ENCODE measurements around the gene GLCCI1.

Gene GLCCI1

DNA sequence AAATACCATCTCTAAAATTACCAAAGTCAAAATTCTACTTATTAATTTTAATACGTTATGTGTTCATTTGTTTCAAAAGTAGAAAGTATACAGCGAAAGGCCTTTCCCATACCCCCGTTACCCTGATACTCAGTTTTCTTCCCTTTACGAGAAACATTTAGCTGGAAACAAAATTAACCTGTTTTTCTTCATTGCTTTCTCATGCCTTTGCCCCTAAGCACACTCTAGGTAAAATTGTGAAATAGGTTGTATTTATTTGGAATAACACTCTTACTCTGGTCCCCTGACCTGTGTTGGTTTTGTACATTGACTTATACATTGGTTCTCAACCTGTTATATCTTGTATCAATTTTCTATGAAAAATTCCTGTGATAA is 47.1 kb downstream of the GLCCI1 start:
- TF ChIP-seq, protein P1, sequence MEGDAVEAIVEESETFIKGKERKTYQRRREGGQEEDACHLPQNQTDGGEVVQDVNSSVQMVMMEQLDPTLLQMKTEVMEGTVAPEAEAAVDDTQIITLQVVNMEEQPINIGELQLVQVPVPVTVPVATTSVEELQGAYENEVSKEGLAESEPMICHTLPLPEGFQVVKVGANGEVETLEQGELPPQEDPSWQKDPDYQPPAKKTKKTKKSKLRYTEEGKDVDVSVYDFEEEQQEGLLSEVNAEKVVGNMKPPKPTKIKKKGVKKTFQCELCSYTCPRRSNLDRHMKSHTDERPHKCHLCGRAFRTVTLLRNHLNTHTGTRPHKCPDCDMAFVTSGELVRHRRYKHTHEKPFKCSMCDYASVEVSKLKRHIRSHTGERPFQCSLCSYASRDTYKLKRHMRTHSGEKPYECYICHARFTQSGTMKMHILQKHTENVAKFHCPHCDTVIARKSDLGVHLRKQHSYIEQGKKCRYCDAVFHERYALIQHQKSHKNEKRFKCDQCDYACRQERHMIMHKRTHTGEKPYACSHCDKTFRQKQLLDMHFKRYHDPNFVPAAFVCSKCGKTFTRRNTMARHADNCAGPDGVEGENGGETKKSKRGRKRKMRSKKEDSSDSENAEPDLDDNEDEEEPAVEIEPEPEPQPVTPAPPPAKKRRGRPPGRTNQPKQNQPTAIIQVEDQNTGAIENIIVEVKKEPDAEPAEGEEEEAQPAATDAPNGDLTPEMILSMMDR (IDR thresholded peaks at IDR 0.05; ENCODE audit: low read depth, low read length) = no peak

DNA sequence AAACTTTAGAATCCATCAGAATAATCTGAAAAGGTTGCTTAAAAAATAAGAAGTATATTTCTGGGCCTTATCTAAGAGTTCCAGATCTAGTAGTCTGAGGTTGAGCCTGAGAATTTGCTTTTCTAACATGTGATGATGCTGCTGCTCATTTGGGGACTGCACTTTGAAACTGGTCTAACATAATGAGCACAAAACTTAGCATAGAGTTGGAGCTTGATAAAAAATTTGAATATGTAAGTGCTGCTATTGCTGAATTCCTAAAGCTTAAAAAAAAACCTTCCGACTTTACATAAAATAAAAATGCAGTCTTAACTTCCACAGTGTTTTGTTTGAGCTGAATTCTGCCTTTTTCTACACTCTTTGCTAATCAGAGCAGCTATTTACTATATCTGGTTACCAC is 48.8 kb downstream of the GLCCI1 start:
- Histone ChIP-seq H3K27me3 (ENCODE audit: insufficient read depth, low read depth, severe bottlenecking) (no peaks in the 10 kb centered on the region), H3K36me3 (peaks cover 5% of the 10 kb centered on the region), H3K27ac (no peak overlapping the region), H3K4me3 (ENCODE audit: low read depth, low read length) (no peak overlapping the region), H3K9me3 (ENCODE audit: severe bottlenecking) (no peaks in the 10 kb centered on the region)
- no peak for DNase-seq
- TF ChIP-seq, protein P1 (IDR thresholded peaks at IDR 0.05; ENCODE audit: low read depth, low read length) = no peak

More for the DNA sequence above, 47.1 kb downstream of the GLCCI1 start:
- Histone ChIP-seq H3K27me3 (ENCODE audit: insufficient read depth, low read depth, severe bottlenecking) (no peaks in the 10 kb centered on the region), H3K36me3 (peaks cover 15% of the 10 kb centered on the region), H3K4me3 (ENCODE audit: low read depth, low read length) (no peak overlapping the region), H3K9me3 (ENCODE audit: severe bottlenecking) (no peaks in the 10 kb centered on the region), H3K27ac (no peak overlapping the region)
- DNase-seq = no peak

DNA sequence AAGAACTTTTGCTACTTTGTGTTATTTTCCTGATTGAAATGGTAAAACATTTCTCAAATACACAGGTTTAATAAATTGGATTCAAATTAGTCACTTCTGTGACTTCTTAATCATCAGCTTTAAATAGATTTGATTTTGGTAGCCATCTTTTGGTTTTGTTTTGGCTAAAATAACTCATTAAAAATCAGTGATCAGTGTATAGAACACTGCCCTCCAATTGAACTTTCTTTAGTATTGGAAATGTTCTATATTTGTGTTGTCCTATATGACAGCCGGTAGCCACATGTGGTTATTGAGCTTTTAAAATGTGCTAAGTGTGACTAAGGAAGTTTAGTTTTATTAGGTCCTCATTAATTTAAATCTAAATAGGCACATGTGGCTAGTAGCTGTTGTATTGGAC is 50.4 kb downstream of the GLCCI1 start:
- no peak for DNase-seq
- no peak overlapping the region for H3K27ac ChIP-seq
- no peaks in the 10 kb centered on the region for H3K9me3 ChIP-seq (ENCODE audit: severe bottlenecking)
- TF ChIP-seq, protein P1 (IDR thresholded peaks at IDR 0.05; ENCODE audit: low read depth, low read length) = no peak
- peaks cover 12% of the 10 kb centered on the region for H3K36me3 ChIP-seq
- no peak overlapping the region for H3K4me3 ChIP-seq (ENCODE audit: low read depth, low read length)
- H3K27me3 ChIP-seq (ENCODE audit: insufficient read depth, low read depth, severe bottlenecking) = no peaks in the 10 kb centered on the region

DNA sequence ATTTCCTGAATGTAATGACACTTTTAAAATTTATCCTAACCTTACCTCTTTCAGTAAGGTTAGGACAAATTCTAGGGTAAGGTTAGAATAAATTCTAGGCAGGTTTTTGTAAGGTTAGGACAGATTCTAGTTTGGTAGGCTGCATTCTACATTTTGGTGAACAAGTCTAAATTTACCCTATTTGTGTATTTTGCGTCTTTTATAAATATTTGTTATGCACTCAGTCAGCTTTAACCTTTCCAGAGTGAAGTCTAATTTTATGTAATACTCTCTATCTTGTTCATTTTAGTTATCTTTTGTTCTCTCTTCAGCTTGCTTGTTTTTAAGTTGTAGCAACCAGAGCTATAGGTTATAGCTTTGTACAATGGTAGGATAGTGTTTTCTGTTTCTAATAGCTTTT is 54.0 kb downstream of the GLCCI1 start:
- H3K27me3 ChIP-seq (ENCODE audit: insufficient read depth, low read depth, severe bottlenecking) = no peaks in the 10 kb centered on the region
- no peak overlapping the region for H3K4me3 ChIP-seq (ENCODE audit: low read depth, low read length)
- DNase-seq = no peak
- TF ChIP-seq, protein P1 (IDR thresholded peaks at IDR 0.05; ENCODE audit: low read depth, low read length) = no peak
- peaks cover 4% of the 10 kb centered on the region for H3K9me3 ChIP-seq (ENCODE audit: severe bottlenecking)
- no peak overlapping the region for H3K27ac ChIP-seq
- peaks cover 31% of the 10 kb centered on the region for H3K36me3 ChIP-seq

DNA sequence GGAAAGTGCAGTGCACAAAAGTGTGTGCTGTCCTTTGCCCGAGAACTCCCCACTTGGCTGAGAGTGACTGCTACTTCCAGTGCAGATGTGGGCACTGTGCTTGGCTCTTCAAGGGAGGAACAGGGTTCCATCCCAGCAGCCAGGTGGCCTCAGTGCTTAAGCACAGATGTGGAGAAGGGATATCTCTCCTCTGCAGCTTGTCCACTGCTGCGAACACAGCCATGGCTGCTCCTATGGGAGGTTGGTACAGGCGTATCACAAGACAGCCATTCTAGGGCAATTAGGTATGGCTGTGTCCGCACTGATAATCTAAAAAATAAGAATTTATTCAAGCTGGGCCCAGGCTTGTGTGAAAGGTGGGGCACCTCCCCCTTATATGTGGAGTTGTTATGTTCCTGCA is 66.6 kb downstream of the GLCCI1 start:
- no peaks in the 10 kb centered on the region for H3K27me3 ChIP-seq (ENCODE audit: insufficient read depth, low read depth, severe bottlenecking)
- no peak overlapping the region for H3K4me3 ChIP-seq (ENCODE audit: low read depth, low read length)
- TF ChIP-seq, protein P1 (IDR thresholded peaks at IDR 0.05; ENCODE audit: low read depth, low read length) = no peak
- peaks cover 24% of the 10 kb centered on the region for H3K36me3 ChIP-seq
- DNase-seq = no peak
- no peak overlapping the region for H3K27ac ChIP-seq
- no peaks in the 10 kb centered on the region for H3K9me3 ChIP-seq (ENCODE audit: severe bottlenecking)
